Caco-2 (cell line): ENCODE measurements around the gene BRD1. TPM values are rescaled to one million over a fixed set of nuclear protein-coding genes. Genes with fewer than 3 reads are reported as not detected.

Source experiments
- BruUV-seq: library from RNA; stranded (reverse); fragments of 400-500 nt; replicated peaks from 2 replicates; lab custom pipeline; 2021; lab: Mats Ljungman, UMichigan
- CTCF ChIA-PET: fragments of 300-600 bp; sonication (Branson Sonifier 250); formaldehyde crosslinking; loops from one replicate; lab custom pipeline; 2022; ENCODE audit warnings: antibody characterized with exemption; lab: Charles Lee
- POLR2A ChIA-PET: fragments of 300-600 bp; sonication (Branson Sonifier 250); formaldehyde crosslinking; loops from one replicate; lab custom pipeline; 2022; ENCODE audit warnings: antibody characterized with exemption; lab: Charles Lee
- DNase-seq, 2 experiments: peaks; one replicate each; pipeline versions ENCODE4 v3.0.0 to v3.0.0-alpha.2; 2020 to 2022
- H3K27me3 ChIP-seq: replicated peaks from 2 replicates; pipeline ENCODE4 v1.6.0; 2011; ENCODE audit warnings: low read length; ENCODE audit not compliant: control insufficient read depth, insufficient read depth
- H3K36me3 ChIP-seq: 2 replicates; pipeline ENCODE4 v1.5.1; 2011; ENCODE audit warnings: low read length; ENCODE audit not compliant: control insufficient read depth, insufficient read depth
- H3K4me1 ChIP-seq: fragments of 250-450 bp; sonication (Bioruptor Pico); 2 replicates; pipeline ENCODE4 v1.5.1; 2020; ENCODE audit warnings: mild to moderate bottlenecking
- H3K4me3 ChIP-seq: 2 replicates; pipeline ENCODE4 v1.5.1; 2011; ENCODE audit warnings: low read depth, mild to moderate bottlenecking, control low read depth, low read length
- H3K9me3 ChIP-seq: fragments of 250-450 bp; sonication (Bioruptor Pico); 2 replicates; pipeline ENCODE4 v1.5.1; 2020; ENCODE audit warnings: mild to moderate bottlenecking, moderate library complexity
- H3K27ac Mint-ChIP-seq: one replicate; pipeline ENCODE4 v1.8.0; 2022; ENCODE audit warnings: mixed read lengths; ENCODE audit not compliant: unreplicated experiment
- H3K27me3 Mint-ChIP-seq: one replicate; pipeline ENCODE4 v1.8.0; 2022; ENCODE audit warnings: mixed read lengths; ENCODE audit not compliant: insufficient read depth, unreplicated experiment
- H3K36me3 Mint-ChIP-seq: one replicate; pipeline ENCODE4 v1.8.0; 2022; ENCODE audit warnings: mild to moderate bottlenecking, mixed read lengths; ENCODE audit not compliant: insufficient read depth, unreplicated experiment
- H3K4me1 Mint-ChIP-seq: one replicate; pipeline ENCODE4 v1.8.0; 2022; ENCODE audit warnings: low read depth, mixed read lengths; ENCODE audit not compliant: unreplicated experiment
- H3K4me3 Mint-ChIP-seq: one replicate; pipeline ENCODE4 v1.8.0; 2022; ENCODE audit warnings: mild to moderate bottlenecking, moderate library complexity, mixed read lengths; ENCODE audit not compliant: unreplicated experiment
- H3K9me3 Mint-ChIP-seq: one replicate; pipeline ENCODE4 v1.8.0; 2022; ENCODE audit warnings: mixed read lengths; ENCODE audit not compliant: unreplicated experiment
- intact Hi-C: fragments of 100-400 bp; cut with micrococcal nuclease; formaldehyde crosslinking; loops from one replicate; pipeline ENCODE4 v1.10.0; 2022; ENCODE audit not compliant: unreplicated experiment
- total RNA-seq: library from RNA; stranded (reverse); gene quantifications from 2 replicates; pipeline ENCODE4 v1.2.3, GENCODE V29; 2022
- TF ChIP-seq, protein P1 (sequence below), 2 experiments: fragments of 200-600 bp in 1 of 2; IDR thresholded peaks; 1 replicate in 1 of 2; 2 replicates in 1 of 2; pipeline versions ENCODE4 v1.5.1 to v1.8.0; 2011 to 2022; ENCODE audit warnings: antibody characterized with exemption in 1 of 2, control low read depth in 1 of 2, inconsistent platforms in 1 of 2, low read depth in 1 of 2, low read length in 1 of 2, mild to moderate bottlenecking in 1 of 2, moderate library complexity in 1 of 2; ENCODE audit not compliant: insufficient read depth in 1 of 2, severe bottlenecking in 1 of 2, unreplicated experiment in 1 of 2

Gene BRD1
- total RNA-seq, 1 experiment from 2014 or later: 46.9 TPM

DNA sequence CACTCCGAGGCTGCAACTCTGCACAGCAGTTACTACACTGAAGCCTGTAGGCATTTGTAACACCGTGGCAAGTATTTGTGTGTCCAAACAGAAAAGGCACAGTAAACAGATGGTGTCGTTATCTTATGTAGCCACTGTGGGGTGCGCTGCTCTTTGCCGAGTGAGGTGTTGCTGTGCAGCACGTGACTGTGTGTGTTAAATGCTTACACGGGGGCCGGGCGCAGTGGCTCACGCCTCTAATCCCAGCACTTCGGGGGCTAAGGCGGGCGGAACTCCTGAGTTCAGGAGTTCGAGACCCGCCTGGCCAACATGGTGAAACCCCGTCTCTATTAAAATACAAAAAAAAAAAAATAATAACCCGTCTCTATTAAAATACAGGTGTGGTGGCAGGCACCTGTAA, 37.5 kb upstream of the BRD1 start:
- Histone ChIP-seq H3K4me1 (no peaks in the 10 kb centered on the region), H3K4me3 (no peak overlapping the region), H3K36me3 (0 out of 2 replicates have a peak, but pooled peaks cover 1% of the 10 kb centered on the region), H3K9me3 (no peaks in the 10 kb centered on the region; the same call in 1 of the 2 replicates), H3K27me3 (no peaks in the 10 kb centered on the region)
- CTCF ChIA-PET: no interaction called here
- BruUV-seq: no TSS peak
- POLR2A ChIA-PET: no interaction called here
- Mint-ChIP-seq H3K27me3 (no peaks in the 10 kb centered on the region), H3K4me3 (no peak overlapping the region), H3K4me1 (no peaks in the 10 kb centered on the region), H3K36me3 (peaks cover 53% of the 10 kb centered on the region), H3K27ac (no peak overlapping the region), H3K9me3 (peaks cover 36% of the 10 kb centered on the region)
- TF ChIP-seq, protein P1, sequence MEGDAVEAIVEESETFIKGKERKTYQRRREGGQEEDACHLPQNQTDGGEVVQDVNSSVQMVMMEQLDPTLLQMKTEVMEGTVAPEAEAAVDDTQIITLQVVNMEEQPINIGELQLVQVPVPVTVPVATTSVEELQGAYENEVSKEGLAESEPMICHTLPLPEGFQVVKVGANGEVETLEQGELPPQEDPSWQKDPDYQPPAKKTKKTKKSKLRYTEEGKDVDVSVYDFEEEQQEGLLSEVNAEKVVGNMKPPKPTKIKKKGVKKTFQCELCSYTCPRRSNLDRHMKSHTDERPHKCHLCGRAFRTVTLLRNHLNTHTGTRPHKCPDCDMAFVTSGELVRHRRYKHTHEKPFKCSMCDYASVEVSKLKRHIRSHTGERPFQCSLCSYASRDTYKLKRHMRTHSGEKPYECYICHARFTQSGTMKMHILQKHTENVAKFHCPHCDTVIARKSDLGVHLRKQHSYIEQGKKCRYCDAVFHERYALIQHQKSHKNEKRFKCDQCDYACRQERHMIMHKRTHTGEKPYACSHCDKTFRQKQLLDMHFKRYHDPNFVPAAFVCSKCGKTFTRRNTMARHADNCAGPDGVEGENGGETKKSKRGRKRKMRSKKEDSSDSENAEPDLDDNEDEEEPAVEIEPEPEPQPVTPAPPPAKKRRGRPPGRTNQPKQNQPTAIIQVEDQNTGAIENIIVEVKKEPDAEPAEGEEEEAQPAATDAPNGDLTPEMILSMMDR (IDR thresholded peaks at IDR 0.05; ENCODE audit: insufficient read depth in 1 of 2, low read depth in 1 of 2, low read length in 1 of 2, severe bottlenecking in 1 of 2, unreplicated experiment in 1 of 2): no peak
- intact Hi-C loops: no loop called here
- no peak for DNase-seq

DNA sequence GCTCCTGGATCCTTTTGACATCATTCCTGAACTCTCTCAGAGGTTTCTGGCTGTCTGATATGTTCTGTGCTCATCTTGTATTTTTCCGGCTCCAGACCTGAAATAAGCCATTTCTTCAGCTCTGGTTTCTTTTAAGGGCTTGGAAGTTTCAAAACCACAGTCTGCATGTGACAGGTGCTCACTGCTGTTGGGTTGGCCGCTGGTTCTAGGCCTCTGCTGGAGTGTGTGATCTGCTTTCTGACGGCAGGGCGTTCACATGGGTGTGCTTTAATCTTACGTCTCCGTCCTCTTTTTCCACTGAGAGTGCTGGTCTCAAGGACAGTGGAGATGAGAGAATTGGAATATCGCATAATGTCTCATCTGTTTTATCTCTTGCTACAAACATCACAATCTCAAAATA, 36.3 kb upstream of the BRD1 start:
- no peak overlapping the region for H3K4me3 Mint-ChIP-seq
- no peak overlapping the region for H3K4me3 ChIP-seq
- H3K9me3 Mint-ChIP-seq: peaks cover 27% of the 10 kb centered on the region
- TF ChIP-seq, protein P1 (IDR thresholded peaks at IDR 0.05; ENCODE audit: insufficient read depth in 1 of 2, low read depth in 1 of 2, low read length in 1 of 2, severe bottlenecking in 1 of 2, unreplicated experiment in 1 of 2): no peak
- BruUV-seq: no TSS peak
- H3K36me3 Mint-ChIP-seq: peaks cover 45% of the 10 kb centered on the region
- DNase-seq: no peak
- no peaks in the 10 kb centered on the region for H3K4me1 Mint-ChIP-seq
- intact Hi-C loops: no loop called here
- no peaks in the 10 kb centered on the region for H3K9me3 ChIP-seq
- H3K27ac Mint-ChIP-seq: no peak overlapping the region
- ChIA-PET CTCF (no interaction called here), POLR2A (no interaction called here)
- no peaks in the 10 kb centered on the region for H3K4me1 ChIP-seq
- H3K27me3 ChIP-seq: no peaks in the 10 kb centered on the region
- no peaks in the 10 kb centered on the region for H3K27me3 Mint-ChIP-seq
- 0 out of 2 replicates have a peak, but pooled peaks cover 1% of the 10 kb centered on the region for H3K36me3 ChIP-seq

DNA sequence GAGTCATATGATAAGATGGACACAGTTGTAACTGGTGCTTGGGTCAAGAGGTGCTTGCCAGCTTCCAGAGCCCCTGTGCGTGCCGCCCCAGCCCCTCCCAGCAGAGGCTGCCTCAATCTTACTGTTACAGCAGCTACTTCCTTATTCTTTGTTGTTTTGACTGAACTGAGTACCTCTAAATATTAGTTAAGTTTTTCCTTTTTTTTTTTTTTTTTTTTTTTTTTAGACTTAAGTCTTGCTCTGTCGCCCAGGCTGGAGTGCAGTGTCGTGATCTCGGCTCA, 34.8 kb upstream of the BRD1 start:
- Mint-ChIP-seq H3K27ac (no peak overlapping the region), H3K4me1 (no peaks in the 10 kb centered on the region), H3K4me3 (no peak overlapping the region), H3K9me3 (peaks cover 21% of the 10 kb centered on the region), H3K27me3 (no peaks in the 10 kb centered on the region), H3K36me3 (peaks cover 37% of the 10 kb centered on the region)
- intact Hi-C loops: no loop called here
- Histone ChIP-seq H3K4me3 (no peak overlapping the region), H3K27me3 (no peaks in the 10 kb centered on the region), H3K4me1 (no peaks in the 10 kb centered on the region), H3K36me3 (0 out of 2 replicates have a peak, but pooled peaks cover 1% of the 10 kb centered on the region), H3K9me3 (no peaks in the 10 kb centered on the region)
- POLR2A ChIA-PET: no interaction called here
- BruUV-seq: no TSS peak
- no peak for DNase-seq
- TF ChIP-seq, protein P1 (IDR thresholded peaks at IDR 0.05; ENCODE audit: insufficient read depth in 1 of 2, low read depth in 1 of 2, low read length in 1 of 2, severe bottlenecking in 1 of 2, unreplicated experiment in 1 of 2): no peak
- CTCF ChIA-PET: no interaction called here
